ENCODE results near the gene CSNK1G2. TPM values are rescaled to one million over a fixed set of nuclear protein-coding genes. Genes with fewer than 3 reads are reported as not detected.

Gene CSNK1G2
- total RNA-seq, 1 experiment from 2014 or later, result 100.0 TPM

DNA sequence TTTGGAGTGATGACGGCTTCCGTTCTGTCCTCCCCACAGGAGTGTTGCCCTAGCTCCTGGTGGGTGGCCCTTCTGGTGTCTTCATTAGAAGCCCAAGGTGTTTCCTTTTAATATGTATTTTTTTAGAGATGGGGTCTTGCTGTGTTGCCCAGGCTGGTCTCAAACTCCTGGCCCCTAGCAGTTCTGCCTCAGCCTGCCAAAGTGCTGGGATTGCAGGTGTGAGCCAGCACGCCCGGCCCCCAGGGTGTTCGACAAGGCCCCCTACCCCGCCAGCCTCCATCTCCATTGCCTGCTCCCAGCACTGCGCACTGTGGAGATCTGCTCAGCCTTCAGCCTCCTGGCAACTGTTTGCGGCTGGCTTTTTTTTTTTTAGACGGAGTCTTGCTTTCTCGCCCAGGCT lies 43.4 kb downstream of the CSNK1G2 start:
- no peak overlapping the region for H2BK120ac ChIP-seq (ENCODE audit: low read depth, low read length, poor library complexity, severe bottlenecking)
- no peak overlapping the region for H2AK5ac ChIP-seq (ENCODE audit: insufficient read length, low read length)
- H3K9me3 ChIP-seq (ENCODE audit: control insufficient read depth, low read depth, low read length), result no peaks in the 10 kb centered on the region
- no peak overlapping the region for H4K8ac ChIP-seq (replicated peaks; ENCODE audit: insufficient read length, low read depth, low read length)
- H3K27me3 ChIP-seq (ENCODE audit: insufficient read depth, low read length), result no peaks in the 10 kb centered on the region
- H3K9ac ChIP-seq (ENCODE audit: extremely low read depth, insufficient read length, low read length), result no peak overlapping the region
- no peak overlapping the region for H2BK20ac ChIP-seq (ENCODE audit: low read depth, low read length, poor library complexity, severe bottlenecking)
- H2BK15ac ChIP-seq (ENCODE audit: low read depth, low read length), result no peak overlapping the region
- no peak overlapping the region for H3K18ac ChIP-seq (ENCODE audit: insufficient read length, low read depth, low read length)
- H4K5ac ChIP-seq (ENCODE audit: insufficient read length, low read depth, low read length), result no peak overlapping the region
- H3K4me2 ChIP-seq (ENCODE audit: insufficient read depth, insufficient read length, low read length), result no peak overlapping the region
- Mint-ChIP-seq H3K4me3 (no peak overlapping the region), H3K36me3 (ENCODE audit: insufficient read depth in 1 of 3, low read depth in 3 of 3) (peaks cover 11 to 55% (median 44%) of the 10 kb centered on the region in 3 experiments; a peak in 6 of 7 replicates), H3K9me3 (no peaks in the 10 kb centered on the region), H3K27ac (no peak overlapping the region), H3K27me3 (ENCODE audit: low read depth) (no peaks in the 10 kb centered on the region), H3K4me1 (no peaks in the 10 kb centered on the region)
- no peak overlapping the region for H2AFZ ChIP-seq (ENCODE audit: low read length)
- H3K56ac ChIP-seq (ENCODE audit: insufficient read length, low read depth, low read length), result no peak overlapping the region
- no CpG with 5 or more reads among the region's 10 CpGs for WGBS (ENCODE audit: extremely low coverage, insufficient read length, low lambda C conversion rate)
- H3K14ac ChIP-seq (ENCODE audit: insufficient read depth, low read length), result no peak overlapping the region
- no peaks in the 10 kb centered on the region for H3K4me1 ChIP-seq (ENCODE audit: insufficient read depth, low read length)
- H3K23me2 ChIP-seq (ENCODE audit: insufficient read length, low read depth, low read length, poor library complexity, severe bottlenecking), result no peaks in the 10 kb centered on the region
- no peak overlapping the region for H4K91ac ChIP-seq (ENCODE audit: insufficient read length, low read depth, low read length)
- no peaks in the 10 kb centered on the region for H4K20me1 ChIP-seq (ENCODE audit: control insufficient read depth, insufficient read depth, insufficient read length)
- no peak overlapping the region for H3T11ph ChIP-seq (ENCODE audit: low read length)
- H3K4ac ChIP-seq (ENCODE audit: low read depth, low read length), result no peak overlapping the region
- H3K79me1 ChIP-seq (ENCODE audit: insufficient read depth, low read depth, low read length, poor library complexity, severe bottlenecking), result no peaks in the 10 kb centered on the region
- no peak for DNase-seq
- no peak overlapping the region for H3K27ac ChIP-seq (ENCODE audit: insufficient read length, low read depth, low read length)
- H3K23ac ChIP-seq (ENCODE audit: insufficient read length, low read depth, low read length), result no peak overlapping the region
- H2BK5ac ChIP-seq (ENCODE audit: insufficient read length, low read length), result no peak overlapping the region
- no peak overlapping the region for H2BK12ac ChIP-seq (ENCODE audit: insufficient read length, low read depth, low read length)
- TF ChIP-seq, protein P1, sequence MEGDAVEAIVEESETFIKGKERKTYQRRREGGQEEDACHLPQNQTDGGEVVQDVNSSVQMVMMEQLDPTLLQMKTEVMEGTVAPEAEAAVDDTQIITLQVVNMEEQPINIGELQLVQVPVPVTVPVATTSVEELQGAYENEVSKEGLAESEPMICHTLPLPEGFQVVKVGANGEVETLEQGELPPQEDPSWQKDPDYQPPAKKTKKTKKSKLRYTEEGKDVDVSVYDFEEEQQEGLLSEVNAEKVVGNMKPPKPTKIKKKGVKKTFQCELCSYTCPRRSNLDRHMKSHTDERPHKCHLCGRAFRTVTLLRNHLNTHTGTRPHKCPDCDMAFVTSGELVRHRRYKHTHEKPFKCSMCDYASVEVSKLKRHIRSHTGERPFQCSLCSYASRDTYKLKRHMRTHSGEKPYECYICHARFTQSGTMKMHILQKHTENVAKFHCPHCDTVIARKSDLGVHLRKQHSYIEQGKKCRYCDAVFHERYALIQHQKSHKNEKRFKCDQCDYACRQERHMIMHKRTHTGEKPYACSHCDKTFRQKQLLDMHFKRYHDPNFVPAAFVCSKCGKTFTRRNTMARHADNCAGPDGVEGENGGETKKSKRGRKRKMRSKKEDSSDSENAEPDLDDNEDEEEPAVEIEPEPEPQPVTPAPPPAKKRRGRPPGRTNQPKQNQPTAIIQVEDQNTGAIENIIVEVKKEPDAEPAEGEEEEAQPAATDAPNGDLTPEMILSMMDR (conservative IDR thresholded peaks at IDR 0.05), result no peak
- H3K79me2 ChIP-seq (ENCODE audit: insufficient read depth, low read length), result no peaks in the 10 kb centered on the region
